Fibroblast of the conjunctiva (primary cell): ENCODE data around the gene BEAN1.
A peak's percentile ranks its signal among the peaks of the same experiment; 100 is the strongest.
"Not testable (repeated sequence)": the region's sequence is repeated elsewhere in the genome, so short reads cannot be mapped to it uniquely, and the experiment has no call there.

Experiments used
- DNase-seq: peaks from one replicate; pipeline ENCODE4 v3.0.0-alpha.2; 2010; ENCODE audit warnings: low read depth

Gene BEAN1

DNA sequence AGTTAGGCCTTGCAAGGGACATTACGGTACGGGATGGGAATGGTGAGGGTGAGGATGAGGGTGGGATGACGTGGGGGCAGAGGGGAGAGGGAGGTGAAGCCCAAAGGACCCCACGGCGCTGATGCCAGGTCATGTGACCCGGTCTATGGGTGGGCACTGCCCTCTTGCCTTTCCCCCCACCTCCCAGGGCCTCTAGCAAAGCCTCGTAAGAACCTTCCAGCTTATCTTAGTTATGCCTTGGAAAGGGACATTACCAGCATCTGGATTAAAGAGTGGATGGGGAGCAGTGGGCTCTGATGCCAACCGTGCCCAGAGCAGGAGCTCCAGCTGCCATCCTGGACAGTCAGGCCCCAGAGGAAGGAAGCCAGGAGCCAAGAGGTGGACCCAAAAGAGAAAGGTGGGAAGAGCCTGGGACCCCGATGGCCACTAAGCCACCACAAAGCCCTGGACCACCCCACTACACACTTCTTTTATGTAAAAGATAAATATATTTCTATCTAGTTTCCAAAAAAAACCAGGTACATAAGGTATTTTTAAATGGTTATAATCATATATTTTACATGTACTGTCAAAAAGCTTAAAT, 81.9 kb downstream of the BEAN1 start:
- DNase-seq = no peak

DNA sequence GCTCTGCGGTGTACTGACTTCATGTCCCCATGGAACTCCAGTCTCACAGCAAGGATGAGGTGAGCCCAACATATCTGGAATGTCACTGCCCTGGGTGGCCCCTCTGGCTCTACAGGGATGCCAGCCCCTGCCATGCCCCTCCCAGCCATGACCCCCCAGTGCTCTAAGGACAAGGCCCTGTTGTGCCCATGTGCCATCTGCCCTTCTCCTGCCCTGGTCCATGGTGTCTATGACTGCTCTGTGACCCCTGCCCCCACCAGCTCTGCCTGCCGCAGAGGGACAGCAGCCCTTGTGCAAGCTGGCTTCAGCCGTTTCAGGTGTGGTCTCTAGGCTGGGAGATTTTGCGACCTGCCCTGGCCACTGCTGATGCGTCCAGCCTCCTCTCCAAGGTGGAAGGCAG, 82.5 kb downstream of the BEAN1 start:
- no peak for DNase-seq

DNA sequence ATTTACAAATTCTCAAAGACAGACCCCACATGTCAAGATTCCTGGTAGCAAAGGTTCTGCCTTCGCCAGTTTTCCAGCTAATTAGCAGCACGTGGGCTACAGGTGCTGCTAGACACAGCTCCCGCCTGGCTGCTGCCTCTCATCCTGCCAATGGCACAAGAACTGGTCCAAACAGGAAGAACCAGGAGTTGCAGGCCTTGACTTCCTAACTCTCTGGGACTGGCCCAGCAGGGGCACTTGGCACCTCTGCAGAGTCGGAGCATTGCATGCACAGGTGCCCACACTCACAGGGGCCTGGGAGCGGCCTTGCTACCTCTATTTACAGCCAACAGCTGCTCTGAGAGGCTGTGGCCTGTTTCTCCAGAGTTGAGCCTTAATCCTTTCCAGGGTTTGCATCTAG, 83.2 kb downstream of the BEAN1 start:
- DNase-seq = no peak

- no peak for DNase-seq
These were observed 83.9 kb downstream of the BEAN1 start for GRCh38 chr16:66510711-66511601.

DNA sequence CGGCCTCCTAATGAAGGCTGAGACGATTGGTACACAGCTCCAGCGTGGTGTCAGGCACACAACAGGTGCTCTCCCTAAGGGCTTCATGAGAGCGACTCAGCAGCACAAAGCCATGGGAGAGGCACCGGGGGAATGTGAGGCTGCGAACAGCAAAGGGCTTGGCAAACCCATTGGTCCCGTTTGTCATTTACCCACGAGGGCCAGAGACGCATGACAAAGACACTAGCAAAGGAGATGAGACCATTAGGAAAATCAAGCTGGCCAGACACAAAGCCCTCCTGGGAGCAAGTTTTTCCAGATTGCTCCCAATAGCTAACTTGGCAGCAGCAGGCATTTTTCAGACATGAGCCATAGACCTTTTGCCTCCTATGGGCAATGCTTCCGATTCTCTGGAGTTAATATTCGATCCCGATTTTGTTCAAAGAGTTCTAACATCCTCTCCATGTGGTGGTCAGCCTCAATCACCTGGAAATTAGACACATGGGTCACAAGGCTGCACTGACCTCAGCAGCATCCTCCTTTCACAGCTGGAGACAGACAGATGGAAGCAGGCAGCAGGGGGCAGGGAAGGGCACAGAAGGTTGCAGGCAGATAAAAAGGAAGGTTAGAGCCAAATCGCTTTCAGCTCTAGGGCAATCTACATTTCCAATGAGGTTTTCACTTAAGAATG, 84.6 kb downstream of the BEAN1 start:
- peak; percentile 43 for DNase-seq

DNA sequence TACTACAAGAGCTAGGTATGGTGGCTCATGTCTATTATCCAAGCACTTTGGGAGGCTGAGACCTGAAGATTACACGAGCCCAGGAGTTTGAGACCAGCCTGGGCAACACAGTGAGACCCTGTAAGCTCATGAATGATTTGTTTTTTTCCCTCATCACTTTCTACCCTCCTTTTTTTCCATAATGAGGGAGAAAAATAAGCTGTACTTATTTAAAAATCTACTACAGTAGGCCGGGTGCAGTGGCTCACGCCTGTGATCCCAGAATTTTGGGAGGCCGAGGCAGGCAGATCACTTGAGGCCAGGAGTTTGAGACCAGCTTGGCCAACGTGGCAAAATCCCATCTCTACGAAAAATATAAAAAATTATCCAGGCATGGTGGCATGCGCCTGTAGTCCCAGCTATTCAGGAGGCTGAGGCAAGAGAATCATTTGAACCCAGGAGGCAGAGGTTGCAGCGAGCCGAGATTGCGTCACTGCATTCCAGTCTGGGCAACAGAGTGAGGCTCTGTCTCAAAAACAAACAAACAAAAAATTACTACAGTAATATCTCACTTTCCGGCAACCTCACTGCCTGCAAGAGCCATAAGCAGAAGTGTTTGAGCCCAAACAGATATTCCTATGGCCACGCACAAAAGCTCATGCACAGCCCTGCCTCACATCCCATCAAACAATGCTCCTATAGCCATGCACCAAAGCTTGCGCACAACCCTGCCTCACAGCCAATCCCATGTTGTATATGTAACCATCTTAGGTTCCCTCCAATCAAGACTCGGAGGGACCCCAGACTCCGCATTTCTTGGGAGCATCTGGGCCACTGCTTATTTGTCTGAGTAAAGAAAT, 85.4 kb downstream of the BEAN1 start:
- DNase-seq = no peak

- no peak for DNase-seq
These were observed 86.1 kb downstream of the BEAN1 start for GRCh38 chr16:66513111-66513723.

GRCh38 chr16:66514391-66514790, 87.3 kb downstream of the BEAN1 start:
- not testable (repeated sequence) for DNase-seq

- DNase-seq = not testable (repeated sequence)
These were observed 88.0 kb downstream of the BEAN1 start for GRCh38 chr16:66514980-66515595.

DNA sequence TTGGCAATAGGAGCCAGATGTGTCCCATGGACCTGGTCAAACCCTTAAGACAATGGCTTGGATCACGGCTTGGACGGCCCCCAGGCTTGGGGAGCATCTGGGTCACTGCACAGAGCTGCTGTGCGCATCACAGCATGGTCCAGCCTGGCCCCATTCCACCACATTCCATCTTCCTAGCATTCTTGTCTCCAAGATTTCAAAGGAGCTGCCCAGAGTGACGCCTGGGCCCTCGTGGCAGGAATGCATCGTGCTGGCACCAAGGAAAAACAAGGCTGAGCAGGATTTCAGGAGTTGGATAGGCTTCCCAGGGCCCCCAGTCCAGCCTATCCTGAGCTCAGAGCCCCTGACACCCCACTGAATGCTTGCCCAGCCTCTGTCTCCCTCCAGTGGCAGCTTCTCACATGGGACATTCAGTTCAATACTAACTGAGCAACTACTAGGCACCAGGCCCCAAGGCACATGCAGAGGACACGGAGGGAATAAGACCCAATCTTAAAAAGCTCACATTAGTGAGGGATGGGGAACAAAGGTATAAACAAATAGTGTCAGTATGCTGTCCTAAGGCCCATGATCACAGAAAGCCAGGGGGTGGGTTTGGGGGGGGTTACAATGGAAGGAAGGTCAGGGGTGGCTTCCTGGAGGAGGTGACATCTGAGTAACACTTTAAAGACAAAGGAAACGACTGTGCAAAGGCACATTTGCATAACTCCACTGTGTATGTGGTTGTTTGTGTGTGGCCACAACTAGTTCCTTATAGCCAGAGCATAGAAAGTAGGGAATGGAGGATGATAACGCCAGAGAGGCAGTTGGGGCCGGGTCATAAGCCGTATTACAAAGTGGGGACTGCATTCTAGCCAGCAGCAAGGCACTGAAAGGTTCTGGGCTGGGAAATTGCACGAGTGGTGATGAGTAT, 88.8 kb downstream of the BEAN1 start:
- no peak for DNase-seq

DNA sequence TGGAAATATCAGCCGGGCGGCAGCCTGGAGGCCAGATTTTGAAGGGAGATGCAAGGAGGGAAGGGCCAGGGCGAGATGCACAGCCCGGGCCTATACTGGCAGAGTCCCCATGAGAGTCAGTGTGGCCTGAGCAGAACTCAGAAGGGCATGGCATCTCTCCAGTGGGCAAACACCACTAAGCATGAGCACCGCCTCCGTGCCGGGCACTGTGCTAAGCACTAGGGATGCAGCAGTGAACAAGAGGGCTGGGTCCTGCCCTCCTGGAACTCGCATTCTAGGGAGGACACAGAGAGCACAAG, 89.4 kb downstream of the BEAN1 start:
- DNase-seq = no peak

DNA sequence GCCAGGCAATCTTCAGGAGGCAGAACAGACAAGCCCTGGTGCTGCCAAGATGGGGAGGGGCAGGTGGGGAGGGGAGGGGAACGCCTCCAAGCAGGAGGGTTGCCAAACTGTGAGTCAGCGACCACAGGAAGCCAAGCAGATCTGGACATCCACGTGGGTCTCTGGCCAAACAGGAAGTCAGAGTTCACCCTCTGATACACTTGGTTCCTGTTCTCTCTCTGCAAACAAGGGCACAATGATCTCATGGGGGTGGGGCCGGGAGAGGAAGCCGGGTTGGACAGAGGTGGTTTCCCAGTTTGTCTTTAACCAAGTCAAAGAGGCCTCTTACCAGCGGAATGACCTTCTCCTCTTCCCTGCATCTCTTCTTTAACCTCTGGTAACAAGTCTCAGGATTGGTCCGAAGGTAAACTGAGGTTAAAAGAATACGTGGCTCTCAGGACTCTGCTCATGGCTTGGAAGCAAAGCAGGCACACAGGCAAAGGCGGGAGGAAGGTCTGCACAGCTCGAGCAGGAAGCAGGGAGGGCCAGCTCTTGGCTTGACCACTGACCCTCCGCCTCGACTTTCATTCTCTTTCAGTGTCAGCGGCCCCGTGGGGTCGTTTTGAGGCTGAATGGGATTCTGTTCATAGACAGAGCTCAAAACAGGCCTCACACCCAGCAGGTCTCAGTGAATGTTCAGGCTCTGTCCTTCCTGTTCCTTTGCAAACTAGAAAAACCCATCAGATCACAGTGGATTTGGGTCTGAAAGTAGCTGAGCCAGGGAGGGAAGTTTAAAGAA, 89.9 kb downstream of the BEAN1 start:
- peak; percentile 99 for DNase-seq

- DNase-seq = no peak
These were observed 90.6 kb downstream of the BEAN1 start for GRCh38 chr16:66517586-66518263.

DNA sequence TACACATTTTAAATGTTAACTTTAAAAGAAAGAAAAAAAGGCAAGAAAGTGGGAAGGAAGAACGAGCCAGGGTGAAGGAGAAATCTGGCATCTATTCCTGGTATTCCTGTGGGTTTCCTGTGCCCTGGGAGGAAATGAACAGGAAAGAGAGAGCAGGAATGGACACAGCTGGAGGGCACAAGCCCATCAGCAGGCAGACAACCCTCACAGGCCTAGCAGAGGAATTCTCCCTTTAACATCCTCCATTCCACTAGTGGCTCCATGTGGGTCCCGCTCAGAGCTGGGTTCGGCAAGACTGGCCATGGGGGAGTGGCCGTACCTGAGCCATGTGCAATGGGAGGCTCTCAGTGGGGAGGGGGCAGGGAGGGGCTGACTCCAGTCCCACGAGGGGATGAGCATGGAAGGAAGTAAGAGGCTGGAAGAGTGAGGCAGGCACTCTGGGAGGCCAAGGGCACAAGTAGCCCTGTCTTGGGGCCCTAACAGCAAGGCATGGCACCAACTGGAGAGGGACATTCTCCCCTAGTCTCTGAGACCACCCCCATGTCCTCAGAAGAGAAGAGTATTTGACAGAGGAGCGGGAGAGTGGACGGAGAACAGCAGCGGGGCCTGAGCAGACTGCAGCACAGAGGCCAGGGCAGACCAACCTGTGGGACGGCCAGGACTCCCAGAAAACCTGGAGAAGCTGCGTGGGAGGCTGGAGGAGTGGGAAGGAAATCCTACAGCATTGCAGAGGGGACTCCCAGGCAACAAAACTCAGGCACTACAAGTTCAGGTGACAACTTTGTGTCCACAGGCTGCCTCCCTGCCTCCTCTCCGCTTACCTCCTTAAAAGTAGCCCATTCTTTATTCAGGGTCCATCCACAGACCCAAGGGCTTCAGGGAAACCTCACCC, 92.6 kb downstream of the BEAN1 start:
- DNase-seq = no peak

DNA sequence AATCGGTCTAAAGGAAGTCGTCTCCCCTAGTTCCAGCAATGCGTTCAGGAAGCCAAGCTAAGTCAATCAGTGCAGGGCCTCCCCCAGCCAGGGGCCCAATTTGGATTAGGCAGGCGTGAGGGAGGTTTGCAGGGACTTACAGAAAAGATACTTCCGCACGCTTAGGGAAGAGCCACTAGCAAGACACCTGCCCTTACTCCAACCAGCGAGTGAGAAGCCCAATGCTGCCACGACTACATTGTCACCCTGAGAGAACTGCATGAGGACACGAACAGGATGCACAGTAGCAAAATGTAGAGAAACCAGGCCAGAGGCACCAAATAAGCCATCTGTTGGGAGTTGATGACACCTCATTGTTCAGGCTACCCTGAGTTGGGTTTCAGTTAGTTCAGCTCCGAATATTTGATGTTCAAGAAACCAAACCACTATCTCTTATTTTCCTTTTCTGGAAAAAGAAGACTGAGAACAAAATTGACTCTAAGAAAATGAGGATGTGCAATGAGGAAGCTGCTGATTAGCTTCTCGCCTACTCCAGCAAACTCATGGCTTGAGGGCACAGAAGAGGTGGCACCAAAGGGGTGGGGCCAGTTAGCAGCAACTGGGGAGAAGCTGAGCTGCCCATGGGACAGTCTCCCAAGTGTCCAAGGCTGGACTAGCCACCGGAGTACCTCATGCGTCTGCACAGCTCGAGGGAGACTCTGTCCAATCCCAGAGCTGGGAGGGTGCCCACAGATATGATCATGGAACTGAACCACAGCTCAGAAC, 93.5 kb downstream of the BEAN1 start:
- DNase-seq = no peak

DNA sequence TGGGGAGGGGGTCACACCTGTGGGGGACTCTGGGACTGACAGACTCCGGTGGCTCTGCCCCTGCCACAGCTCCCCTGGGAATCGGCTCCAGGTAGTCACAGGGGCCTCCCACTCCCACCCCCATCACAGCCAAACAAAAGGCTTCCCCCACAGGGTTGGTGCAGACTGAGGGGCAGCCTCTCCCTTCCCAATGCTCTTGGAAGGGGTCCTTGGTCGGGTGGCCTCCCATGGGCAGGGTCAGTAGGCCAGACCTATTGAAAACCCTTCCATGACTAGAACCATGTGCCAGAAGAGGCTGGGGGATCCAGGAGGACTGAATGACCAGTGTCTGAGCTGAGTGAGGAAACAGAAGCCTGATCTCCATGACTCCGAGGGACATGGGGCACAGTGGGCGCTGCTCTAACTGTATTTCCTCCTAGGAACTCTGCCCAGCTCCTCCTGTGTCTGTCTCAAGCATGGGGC, 94.2 kb downstream of the BEAN1 start:
- DNase-seq = no peak
